Measurements from ENCODE around the gene MAPKAP1. TPM values are rescaled to one million over a fixed set of nuclear protein-coding genes. Genes with fewer than 3 reads are reported as not detected.

The MAPKAP1 gene
- total RNA-seq, 1 donor from 2014 or later: 63.4 TPM

DNA sequence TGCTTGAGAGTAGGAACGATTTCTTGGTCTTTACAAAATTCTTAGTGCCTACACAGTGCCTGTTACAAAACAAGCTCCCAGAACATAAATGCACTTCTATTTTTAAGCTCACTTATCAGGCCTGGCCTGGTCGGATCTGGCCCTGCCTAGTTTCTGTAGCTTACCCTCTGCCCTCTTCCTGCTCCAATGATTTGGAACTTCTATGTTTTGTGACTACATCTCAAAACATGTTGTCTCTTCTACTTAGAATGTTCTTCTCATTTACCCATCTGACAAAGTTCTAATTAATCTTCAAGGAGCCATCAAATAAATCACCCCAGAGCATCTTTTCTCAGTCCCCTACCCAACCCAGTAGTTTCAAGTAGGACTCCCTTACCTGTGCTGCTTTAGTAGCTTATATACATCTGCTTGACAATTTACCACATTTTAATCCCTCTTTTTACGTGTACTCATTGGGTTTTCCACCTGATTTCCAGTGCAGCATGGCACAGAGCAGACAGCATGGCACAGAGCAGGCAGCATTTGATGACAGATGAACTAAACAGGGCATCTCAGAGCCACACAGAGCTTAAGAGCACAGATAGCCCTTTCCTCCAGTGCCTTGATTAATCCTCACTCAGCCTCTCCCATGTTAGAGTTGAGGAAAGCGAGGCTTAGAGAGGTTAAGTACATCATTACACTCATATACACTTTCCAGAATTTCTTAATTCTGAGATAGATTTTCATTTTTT, 171.9 kb downstream of the MAPKAP1 start:
- no peak overlapping the region for H3K4me3 Mint-ChIP-seq
- H3K36me3 Mint-ChIP-seq (ENCODE audit: low read depth): no peaks in the 10 kb centered on the region
- TF ChIP-seq, protein P1, sequence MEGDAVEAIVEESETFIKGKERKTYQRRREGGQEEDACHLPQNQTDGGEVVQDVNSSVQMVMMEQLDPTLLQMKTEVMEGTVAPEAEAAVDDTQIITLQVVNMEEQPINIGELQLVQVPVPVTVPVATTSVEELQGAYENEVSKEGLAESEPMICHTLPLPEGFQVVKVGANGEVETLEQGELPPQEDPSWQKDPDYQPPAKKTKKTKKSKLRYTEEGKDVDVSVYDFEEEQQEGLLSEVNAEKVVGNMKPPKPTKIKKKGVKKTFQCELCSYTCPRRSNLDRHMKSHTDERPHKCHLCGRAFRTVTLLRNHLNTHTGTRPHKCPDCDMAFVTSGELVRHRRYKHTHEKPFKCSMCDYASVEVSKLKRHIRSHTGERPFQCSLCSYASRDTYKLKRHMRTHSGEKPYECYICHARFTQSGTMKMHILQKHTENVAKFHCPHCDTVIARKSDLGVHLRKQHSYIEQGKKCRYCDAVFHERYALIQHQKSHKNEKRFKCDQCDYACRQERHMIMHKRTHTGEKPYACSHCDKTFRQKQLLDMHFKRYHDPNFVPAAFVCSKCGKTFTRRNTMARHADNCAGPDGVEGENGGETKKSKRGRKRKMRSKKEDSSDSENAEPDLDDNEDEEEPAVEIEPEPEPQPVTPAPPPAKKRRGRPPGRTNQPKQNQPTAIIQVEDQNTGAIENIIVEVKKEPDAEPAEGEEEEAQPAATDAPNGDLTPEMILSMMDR (conservative IDR thresholded peaks at IDR 0.05): no peak
- no peak for DNase-seq (ENCODE audit: low read depth, low spot score)
- no peaks in the 10 kb centered on the region for H3K9me3 Mint-ChIP-seq
- H3K27ac Mint-ChIP-seq (ENCODE audit: unreplicated experiment): no peak overlapping the region
- H3K27me3 Mint-ChIP-seq (ENCODE audit: low read depth): no peaks in the 10 kb centered on the region
- H3K4me1 Mint-ChIP-seq: peaks cover 5% of the 10 kb centered on the region

- DNase-seq (ENCODE audit: low read depth, low spot score): no peak
- Mint-ChIP-seq H3K27ac (ENCODE audit: unreplicated experiment) (no peak overlapping the region), H3K4me1 (peaks cover 5% of the 10 kb centered on the region), H3K9me3 (no peaks in the 10 kb centered on the region), H3K27me3 (ENCODE audit: low read depth) (no peaks in the 10 kb centered on the region), H3K36me3 (ENCODE audit: low read depth) (no peaks in the 10 kb centered on the region), H3K4me3 (no peak overlapping the region)
- TF ChIP-seq, protein P1 (conservative IDR thresholded peaks at IDR 0.05): no peak
Observed at GRCh38 chr9:125532812-125533594, 174.0 kb downstream of the MAPKAP1 start.

DNA sequence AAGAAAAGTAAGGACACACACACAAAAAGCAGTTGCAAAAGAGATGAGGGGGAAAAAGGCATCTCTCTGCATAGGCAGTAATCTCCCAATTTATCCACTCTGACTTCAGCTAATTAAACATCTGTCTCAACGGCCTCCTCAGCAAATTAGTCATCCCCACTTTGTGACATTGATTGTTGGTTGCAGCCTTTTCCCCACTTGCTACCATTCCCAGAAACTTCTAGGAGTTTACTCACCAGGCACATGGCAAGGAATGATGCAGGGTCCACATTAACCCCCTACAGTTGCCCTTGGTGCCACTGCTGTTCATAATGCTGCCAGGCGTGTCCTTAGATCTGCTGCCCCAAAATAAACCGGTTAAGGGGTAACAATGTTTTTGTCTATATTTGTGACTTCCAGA, 174.6 kb downstream of the MAPKAP1 start:
- H3K4me1 Mint-ChIP-seq: peaks cover 5% of the 10 kb centered on the region
- TF ChIP-seq, protein P1 (conservative IDR thresholded peaks at IDR 0.05): no peak
- DNase-seq (ENCODE audit: low read depth, low spot score): no peak
- no peaks in the 10 kb centered on the region for H3K27me3 Mint-ChIP-seq (ENCODE audit: low read depth)
- peaks cover 2% of the 10 kb centered on the region for H3K36me3 Mint-ChIP-seq (ENCODE audit: low read depth)
- no peak overlapping the region for H3K27ac Mint-ChIP-seq (ENCODE audit: unreplicated experiment)
- H3K9me3 Mint-ChIP-seq: no peaks in the 10 kb centered on the region
- no peak overlapping the region for H3K4me3 Mint-ChIP-seq

GRCh38 chr9:125529589-125530515, 177.2 kb downstream of the MAPKAP1 start:
- H3K4me1 Mint-ChIP-seq: peaks cover 7% of the 10 kb centered on the region
- DNase-seq (ENCODE audit: low read depth, low spot score): no peak
- peaks cover 2% of the 10 kb centered on the region for H3K36me3 Mint-ChIP-seq (ENCODE audit: low read depth)
- H3K4me3 Mint-ChIP-seq: no peak overlapping the region
- no peak overlapping the region for H3K27ac Mint-ChIP-seq (ENCODE audit: unreplicated experiment)
- TF ChIP-seq, protein P1 (conservative IDR thresholded peaks at IDR 0.05): no peak
- H3K9me3 Mint-ChIP-seq: no peaks in the 10 kb centered on the region
- H3K27me3 Mint-ChIP-seq (ENCODE audit: low read depth): no peaks in the 10 kb centered on the region

- Mint-ChIP-seq H3K36me3 (ENCODE audit: low read depth) (peaks cover 2% of the 10 kb centered on the region), H3K27me3 (ENCODE audit: low read depth) (no peaks in the 10 kb centered on the region), H3K27ac (ENCODE audit: unreplicated experiment) (no peak overlapping the region), H3K4me3 (no peak overlapping the region), H3K4me1 (peaks cover 14% of the 10 kb centered on the region), H3K9me3 (no peaks in the 10 kb centered on the region)
- TF ChIP-seq, protein P1 (conservative IDR thresholded peaks at IDR 0.05): no peak
- no peak for DNase-seq (ENCODE audit: low read depth, low spot score)
Observed at GRCh38 chr9:125529107-125529506, 177.9 kb downstream of the MAPKAP1 start.

All from neural crest cell (in vitro differentiated cells).